HG03378 (cell line): Measurements from ENCODE around the gene PARVA.

Source experiments
- ATAC-seq: cut with Tn5 transposase; IDR thresholded peaks from one replicate; pipeline ENCODE4 v1.9.1; 2021; ENCODE audit warnings: mild to moderate bottlenecking, moderate library complexity; ENCODE audit not compliant: unreplicated experiment

The PARVA gene

DNA sequence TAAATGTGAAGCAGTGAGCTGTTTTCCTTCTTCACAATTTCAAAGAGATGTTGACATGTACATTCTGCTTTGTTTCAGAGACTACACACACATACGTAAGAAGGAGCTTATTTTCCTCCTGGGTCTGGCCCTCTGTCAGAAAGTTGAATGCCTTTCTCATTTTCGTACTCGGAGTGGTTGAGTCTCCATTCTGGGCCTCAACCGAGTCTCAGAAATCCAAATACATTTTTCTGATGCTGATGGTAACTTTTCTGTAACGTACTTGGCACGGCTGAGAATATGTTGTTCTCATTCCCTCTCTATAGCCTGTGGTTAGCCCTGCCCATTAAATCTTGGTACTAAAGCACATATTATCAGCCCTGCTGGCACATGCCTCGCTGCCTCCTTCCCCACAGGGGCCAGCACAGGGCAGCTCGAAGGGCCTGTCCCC, 25.3 kb downstream of the PARVA start:
- no peak for ATAC-seq

DNA sequence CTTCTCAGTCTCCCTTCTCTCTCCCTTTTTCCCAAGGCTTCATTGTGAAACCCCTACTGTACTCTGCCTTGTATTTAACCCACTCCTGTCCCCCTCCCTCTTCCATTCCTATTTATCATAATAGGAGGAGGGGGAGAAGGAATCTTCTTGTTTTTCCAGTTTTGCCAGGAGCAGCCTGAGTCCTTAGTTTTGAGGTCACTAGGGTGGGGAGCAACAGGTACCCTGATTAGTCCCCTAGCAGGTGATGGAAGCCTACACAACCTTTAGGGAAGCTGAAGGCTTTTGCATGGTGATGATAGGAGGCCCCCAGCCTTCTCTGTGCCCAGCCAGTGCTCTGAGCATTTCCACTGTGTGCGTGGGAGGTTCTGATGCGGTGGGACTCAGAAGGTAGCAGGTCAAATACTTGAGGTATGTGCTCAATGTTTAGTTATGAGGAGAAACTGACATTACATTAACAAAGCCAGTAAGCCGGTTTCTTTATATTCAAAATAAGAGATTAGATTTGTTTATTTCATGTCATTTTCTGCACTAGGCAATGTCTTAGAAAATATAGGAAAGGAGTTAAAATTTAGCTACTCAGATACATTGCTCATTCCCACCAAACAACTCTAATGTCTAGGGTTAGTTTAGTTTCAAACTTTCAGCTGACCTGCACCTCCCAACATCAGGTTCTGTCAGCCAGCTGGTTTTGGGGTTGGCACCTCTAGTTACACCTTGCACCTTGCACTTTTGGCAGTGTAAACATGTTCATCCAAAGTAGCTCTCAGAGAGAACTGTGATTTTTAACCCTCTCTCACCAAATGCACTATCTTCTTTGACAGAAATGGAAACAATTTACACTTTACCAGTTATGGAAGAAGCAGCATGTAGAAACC, 26.0 kb downstream of the PARVA start:
- ATAC-seq, result no peak

DNA sequence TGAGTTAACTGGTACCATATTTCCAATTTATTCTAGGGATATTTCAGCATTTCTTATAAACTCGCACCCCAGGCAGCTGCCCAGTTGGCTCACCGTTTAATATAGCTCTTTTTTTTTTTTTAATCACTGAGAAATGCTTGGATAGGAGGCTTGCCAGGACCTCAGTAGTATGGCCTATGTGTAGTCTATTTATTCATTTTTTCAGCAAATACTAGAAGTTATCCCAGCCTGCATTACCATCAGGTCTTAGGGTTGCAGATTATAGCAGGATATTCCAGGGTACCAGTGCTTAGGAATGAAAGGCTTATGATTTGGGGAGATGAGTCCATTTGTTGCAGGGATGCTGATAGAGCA, 26.6 kb downstream of the PARVA start:
- ATAC-seq, result no peak

DNA sequence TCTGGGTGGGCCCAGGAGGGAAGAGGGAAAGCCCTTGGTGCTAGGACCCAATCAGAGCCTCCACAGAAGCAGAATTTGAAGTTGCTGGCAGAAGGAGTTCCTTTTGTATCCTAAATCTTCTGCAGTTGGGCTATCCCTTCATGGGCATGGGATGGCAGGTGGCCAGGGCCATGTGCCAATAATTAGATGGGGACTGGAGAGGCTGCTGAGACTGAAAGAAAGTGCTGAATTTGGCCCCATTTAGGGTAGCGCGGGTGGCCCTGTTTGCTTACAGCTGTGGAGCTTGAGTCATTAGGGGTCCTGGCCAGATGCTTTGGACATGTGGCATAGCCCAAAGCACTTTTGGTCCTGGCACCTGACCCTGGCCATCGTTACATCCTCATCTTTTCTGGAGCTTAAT, 27.1 kb downstream of the PARVA start:
- ATAC-seq, result no peak

DNA sequence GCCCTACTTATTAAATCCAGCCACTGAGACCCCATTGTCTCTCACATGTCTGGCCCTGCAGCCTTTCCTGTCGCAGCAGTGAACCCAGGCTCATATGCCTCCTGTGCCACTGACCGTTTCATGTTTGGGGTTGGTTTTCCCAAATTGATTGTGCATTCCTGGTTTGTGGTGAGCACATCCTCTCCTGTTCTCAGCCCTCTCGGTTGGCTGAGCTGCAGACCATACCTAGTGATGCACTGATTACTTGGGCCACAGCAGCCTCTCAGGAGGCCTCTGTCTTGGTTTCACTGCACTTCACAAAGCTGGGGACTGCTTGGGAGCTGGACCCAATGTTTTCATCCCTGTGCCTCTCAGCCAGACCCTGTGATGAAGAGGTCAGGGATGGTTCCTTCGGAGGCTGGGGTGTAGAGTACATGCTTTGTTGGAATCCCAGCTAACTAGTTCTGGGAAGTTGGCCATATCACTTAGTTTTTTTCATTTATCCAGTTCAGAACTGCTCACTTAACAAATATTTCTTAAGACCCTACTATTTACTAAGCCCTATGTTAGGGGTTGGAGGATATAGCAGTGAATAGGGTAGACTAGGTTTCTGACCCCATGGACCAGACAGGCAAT, 30.9 kb downstream of the PARVA start:
- ATAC-seq, result no peak

DNA sequence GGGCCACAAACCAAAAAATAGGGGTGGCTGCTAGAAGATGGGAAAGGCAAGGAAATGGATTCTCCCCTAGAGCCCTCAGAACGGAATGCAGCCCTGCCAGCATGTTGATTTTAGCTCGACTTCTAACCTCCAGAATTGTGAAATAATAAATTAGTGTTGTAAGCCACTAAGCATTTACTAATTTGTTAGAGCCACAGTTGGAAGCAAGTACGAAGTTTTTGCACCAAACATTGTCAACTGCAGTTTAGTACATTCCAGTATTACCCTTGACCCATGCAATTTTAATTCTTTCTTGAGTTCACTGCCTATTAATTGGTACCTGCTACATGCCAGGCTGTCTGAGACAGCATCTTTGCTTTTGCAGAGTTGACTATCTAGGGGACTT, 32.2 kb downstream of the PARVA start:
- no peak for ATAC-seq

DNA sequence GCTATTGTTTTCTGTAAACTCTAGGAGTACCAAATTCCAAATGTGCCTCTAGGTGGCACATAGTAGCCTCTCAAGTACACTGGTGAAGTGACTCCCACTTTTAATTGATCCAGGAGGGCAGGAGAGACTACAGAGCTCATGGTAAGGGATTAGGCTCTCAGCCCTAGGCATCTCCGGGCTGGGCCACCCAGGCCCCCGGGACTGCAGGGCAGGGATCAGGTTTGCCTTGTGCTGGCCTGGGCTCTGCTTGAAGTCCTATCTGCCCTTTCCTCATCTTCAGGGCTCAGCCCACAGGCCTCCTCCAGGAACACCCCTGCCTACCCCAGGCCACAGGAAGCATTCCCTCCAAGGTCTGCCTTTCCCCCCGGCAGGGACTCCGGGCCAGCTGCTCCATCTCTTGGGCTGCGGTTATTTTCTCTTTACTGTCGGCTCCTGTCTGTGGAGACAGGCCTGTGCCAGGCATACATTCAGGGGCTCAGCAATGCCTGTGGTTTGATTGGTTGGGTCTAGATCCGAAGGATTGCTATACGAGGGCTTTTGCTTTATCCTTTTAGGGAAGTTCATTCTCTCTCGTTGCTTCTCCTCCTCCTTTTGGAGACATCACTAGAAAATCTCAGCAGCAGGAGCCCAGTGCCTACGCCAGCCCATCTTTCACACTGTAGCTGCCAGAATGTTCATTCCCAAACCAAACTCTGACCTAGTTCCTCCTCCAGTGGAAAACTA, 32.8 kb downstream of the PARVA start:
- no peak for ATAC-seq

DNA sequence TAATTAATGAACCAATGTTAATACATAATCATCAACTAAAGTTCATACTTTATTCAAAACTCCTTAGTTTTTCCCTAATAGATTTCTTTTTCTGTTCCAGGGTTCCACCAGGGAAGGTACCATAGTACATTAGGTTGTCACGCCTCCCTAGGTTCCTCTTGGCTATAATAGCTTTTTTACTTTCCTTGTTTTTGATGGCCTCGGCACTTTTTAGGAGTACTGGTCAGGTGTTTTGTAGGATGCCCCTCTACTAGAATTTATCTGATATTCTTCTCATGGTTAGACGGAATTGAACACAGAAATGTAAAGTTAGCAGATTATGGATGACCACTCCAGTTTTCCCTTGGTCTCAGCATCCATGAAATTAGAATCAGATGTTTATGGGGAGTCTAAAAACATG, 34.0 kb downstream of the PARVA start:
- no peak for ATAC-seq

DNA sequence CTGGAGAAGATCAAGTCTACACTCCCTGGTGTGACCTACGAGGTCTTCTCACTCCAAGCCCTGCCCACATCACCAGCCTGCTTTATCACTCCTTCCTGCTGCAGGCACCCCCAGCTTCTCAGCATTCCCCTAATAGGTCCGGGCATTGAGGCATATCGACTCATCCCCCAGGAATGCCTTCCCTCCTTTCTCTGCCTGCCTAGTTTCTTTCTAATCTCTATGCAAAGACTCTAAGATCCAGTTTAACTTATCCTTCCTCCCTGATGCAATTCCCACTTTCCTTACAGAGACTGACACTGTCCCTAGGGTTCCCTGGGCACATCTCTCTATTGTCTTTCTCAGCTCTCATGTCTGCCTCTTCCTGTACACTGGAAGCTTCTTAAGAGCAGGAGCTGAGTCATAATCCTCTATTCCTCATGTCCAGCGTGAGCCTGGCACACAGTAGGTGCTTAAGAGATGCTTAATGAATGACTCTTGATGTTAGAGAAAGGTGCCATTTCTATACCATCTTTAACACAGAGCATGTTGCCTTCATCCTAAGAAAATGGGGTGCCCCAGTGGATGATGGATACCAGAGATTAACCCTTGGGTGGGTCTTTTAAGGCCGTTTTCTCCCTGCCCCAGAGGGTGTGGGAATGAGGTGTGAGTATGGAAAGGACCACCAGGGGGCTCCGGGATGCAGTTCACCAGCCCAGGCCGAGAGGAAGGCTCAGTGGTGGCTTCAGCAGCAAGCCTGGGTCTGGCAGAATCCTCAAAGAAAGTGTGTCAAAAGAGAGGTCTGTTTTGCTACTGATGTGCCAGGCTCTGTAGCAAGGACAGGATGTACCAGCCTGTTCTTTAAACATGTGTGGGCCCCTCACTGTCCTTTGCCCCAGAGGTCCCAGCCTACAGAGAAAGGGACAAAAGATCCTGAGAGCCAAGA, 34.7 kb downstream of the PARVA start:
- no peak for ATAC-seq

DNA sequence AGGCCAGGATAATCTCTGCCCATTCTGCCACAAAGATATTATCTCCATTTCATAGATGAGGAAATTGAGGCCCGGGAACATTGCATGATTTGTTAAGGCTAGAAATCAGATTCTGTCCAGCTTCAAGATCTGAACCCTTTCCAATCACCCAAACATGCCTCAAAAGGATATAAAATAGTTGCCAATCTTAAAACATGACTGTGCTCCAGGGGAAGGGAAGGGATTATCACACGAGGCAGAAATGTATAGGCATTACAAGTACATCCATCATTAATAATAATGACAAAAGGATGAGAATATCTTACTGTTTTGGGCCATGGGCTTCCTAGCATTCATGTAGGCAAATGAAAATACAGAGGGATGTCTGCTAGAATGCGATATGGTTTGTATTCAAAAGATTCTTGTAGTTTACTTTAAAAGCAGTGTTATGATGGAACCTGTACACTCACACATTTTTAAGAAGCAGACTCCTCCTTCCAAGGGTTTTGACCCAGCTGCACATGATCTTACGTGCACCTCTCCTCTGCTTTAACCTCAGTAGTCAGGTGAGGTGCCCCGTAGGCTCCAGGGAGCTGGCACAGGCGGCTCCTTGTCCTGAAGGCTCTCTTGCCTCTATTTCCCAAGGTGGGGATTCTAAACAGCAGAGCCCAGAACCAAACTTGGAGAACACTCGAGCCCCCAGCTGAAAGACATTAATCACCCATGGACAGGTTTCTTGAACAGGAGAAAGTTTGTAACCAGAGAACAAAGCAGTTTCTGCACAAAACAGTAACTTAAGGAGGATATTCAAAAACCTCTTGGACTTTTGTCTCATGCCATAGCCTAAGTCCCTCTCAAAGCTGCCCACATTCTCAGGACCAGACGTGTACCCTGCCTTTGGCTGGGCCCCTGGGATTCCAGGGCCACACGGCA, 36.0 kb downstream of the PARVA start:
- ATAC-seq, result no peak

DNA sequence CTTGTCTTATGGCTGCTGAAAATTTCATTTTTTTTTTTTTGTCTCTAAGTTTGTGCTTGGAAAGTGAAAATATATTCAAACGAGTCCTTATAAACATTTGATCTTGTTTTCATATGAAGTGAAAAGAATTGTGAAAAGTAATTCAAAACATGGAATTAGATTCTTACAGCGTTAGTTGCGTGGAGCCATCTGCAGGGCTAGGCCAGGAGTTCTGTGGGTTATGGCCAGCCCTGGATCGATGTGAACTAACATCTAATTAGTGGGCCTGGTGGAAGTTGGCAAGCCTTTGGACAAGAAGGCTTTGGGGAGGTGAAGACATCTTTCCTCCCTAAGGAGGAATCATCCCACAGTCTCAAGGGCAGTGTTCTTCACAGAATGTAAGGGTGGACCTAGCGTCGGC, 37.2 kb downstream of the PARVA start:
- no peak for ATAC-seq

DNA sequence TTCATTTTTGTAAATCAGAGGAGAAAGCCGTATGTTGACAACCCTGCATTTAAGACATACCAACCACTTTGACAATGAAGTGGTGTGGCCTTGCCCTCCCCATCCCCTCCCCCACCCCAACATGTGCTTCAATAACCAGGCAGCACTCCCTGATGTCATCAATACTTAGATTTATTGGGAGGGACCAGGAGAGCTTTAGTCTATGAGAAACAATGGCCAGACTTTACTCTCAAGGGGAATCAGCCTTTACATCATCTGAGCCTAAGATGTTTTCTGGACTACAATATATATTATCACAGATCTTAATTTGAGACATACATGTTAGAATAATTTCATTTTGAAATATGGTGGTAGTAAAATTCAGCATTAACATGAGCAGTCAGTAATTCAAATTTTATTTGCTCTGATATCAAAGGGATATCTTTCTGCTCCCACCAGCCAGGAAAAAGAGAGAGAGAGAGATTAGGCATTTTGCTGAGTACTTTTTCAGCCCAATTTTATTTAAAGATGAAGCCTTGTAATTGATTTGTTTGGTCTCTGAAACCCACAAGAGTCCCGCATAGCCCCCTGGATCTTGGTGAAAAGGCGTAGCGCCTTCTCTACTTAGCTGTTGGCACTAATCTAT, 38.1 kb downstream of the PARVA start:
- no peak for ATAC-seq

DNA sequence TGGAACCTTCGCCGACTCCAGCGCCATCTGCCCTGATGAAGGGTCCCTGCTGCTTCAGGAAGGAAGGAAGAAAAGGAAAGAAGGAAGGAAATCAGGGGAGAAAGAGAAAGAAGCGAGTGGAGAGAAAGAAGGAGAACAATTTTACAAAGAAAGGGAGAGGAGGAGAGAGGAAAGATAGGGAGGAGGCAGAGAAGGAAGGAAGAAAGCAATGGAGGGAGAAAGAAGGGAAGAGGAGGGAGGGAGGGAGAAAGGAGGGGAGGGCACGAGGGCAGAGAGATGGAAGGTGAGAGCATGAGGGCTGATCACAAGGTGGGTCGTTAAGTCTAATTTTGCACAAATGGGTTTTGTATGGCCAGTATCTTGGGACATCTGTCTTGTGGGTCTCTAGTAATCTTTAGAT, 39.2 kb downstream of the PARVA start:
- ATAC-seq, result no peak

DNA sequence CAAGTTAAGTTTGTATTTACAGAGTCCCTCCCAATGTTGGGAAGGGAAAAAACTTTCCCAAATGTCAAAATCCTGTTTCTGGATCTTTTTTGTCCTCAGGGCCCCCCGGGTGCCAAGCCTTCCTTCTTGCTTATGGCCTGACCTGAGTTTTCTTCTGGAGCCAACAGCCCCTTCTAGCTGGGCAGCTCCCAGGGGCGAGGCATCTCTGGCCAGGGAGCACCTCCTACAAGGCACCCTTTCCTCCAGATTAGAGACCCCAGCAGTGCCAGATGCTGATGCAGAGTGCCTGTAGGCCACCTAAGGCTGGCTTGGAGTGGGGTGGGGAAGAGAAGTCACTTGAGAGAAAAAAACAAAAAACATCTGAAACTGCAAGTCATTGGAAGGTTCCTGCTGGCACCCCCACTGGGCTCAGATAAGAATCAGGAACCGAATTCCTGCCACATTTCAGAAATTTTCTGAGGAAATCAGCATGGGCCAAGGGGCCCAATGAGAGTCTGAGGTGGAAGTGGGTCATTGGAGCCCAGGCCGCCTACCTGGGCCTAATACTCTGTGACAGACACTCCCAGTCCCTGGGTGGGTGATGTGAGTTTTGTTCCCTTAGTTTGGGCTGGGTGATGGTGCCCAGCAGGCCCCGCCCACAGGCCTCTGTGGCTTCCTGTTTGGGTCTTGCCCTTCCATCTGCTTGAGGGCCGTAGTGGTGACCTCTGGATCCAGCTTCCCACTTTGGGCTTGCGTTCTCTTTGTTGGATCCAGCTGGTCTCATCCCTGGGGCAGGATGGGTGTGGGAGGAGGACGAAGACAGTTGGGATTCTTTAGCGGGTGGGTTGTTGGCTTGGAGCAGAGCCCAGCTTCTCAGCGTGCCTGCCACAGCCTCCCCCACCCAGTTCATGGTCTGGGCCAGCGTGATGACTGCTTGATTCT, 40.6 kb downstream of the PARVA start:
- ATAC-seq, result no peak

DNA sequence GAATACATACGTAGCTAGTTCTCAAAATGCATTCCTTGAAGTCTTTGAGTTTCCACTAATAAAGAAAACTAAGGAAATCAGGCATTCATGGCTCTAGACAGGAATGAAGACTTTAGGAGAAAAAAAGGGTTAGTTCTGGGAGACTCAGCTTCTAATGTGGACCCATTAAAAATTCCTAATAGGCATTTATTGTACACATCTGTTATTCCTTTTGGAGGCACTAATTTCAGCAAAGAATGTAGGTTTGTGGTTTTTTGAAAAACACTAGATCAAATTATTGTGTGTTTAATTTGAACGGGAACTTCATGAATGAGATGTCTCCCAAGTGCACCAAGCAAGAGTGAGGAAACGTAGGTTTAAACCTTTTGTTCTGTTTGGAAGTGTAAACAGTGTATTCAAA, 42.7 kb downstream of the PARVA start:
- ATAC-seq, result no peak

DNA sequence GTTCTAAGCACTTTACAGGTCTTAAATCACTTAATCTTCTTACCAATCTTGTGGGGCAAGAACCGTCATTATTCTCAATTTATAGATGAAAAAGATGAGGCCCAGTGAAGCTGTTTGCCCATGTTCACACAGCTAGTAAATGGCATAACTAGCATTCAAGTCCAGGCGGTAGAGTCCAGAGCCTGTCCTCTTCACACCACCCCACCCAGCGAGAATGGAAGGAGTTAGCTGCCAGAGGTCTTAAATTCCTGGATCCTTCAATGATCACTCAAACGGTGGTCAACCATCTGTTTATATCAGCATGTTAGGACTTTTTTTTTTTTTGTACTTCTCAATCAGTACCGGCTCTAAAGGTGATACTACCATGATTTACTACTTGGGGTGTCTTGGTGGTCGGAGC, 43.3 kb downstream of the PARVA start:
- ATAC-seq, result no peak

DNA sequence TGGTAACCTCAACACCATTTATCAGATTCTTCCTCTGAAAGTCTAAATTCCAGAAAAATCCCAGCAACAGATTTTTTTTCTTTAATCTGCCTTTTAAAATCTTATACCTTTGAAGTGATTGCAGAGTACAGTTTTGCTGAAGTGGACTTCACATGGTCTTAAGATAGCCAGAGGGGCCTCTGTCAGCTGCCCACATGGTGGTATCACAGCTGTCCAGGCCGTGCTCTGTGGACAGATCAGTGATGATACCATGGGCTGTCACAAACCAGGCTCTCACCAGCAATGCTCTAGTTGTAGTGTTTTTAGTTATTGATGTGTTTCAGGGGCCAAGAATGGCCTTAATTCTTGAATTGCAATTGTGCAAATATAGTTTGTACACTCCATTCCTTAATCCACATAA, 44.0 kb downstream of the PARVA start:
- ATAC-seq, result no peak

DNA sequence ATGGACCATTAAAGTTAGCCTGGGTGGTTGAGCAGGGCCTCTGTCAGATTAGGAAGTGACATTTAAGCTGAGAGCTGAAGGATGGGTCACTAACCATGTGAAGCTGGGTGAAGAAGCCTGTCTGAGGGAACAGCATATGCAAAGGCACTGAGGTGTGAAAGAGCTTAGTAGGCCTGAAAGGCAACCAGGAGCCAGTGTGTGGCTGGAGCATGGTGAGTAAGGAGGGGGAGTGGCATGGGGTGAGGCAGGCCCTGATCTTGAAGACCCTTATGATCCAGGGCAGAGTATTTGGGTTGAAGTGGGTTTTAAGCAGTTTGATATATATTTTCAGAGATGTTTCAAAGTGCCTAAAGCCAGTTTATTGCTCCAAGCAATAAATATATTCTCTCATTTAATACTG, 48.8 kb downstream of the PARVA start:
- no peak for ATAC-seq
